Smooth muscle cell (in vitro differentiated cells): ENCODE measurements around the gene GOLGA8A. TPM values are rescaled to one million over a fixed set of nuclear protein-coding genes. Genes with fewer than 3 reads are reported as not detected.
"Not testable (repeated sequence)": the region's sequence is repeated elsewhere in the genome, so short reads cannot be mapped to it uniquely, and the experiment has no call there.

Experiments used
- DNase-seq: peaks from one replicate; lab custom pipeline; 2025; ENCODE audit not compliant: unreplicated experiment; lab: John Stamatoyannopoulos, UW
- H2AFZ ChIP-seq: fragments of 200-600 bp; sonication (generic); 2 replicates; pipeline ENCODE4 v1.6.0; 2016; ENCODE audit warnings: antibody characterized with exemption, low read depth, mild to moderate bottlenecking
- H3F3A ChIP-seq: fragments of 200-600 bp; sonication (generic); 2 replicates; pipeline ENCODE4 v1.6.0; 2017; ENCODE audit warnings: antibody characterized with exemption, low read depth
- H3K27ac ChIP-seq: fragments of 200-600 bp; sonication (generic); 2 replicates; pipeline ENCODE4 v1.5.1; 2016; ENCODE audit warnings: low read depth, mild to moderate bottlenecking
- H3K27me3 ChIP-seq: fragments of 200-600 bp; sonication (generic); 2 replicates; pipeline ENCODE4 v1.6.1; 2016; ENCODE audit warnings: low read depth, mild to moderate bottlenecking
- H3K36me3 ChIP-seq: fragments of 200-600 bp; sonication (generic); 2 replicates; pipeline ENCODE4 v1.5.1; 2016; ENCODE audit warnings: low read depth
- H3K4me1 ChIP-seq: fragments of 200-600 bp; sonication (generic); 2 replicates; pipeline ENCODE4 v1.5.1; 2016; ENCODE audit warnings: low read depth
- H3K4me2 ChIP-seq: fragments of 200-600 bp; sonication (generic); 2 replicates; pipeline ENCODE4 v1.6.0; 2016; ENCODE audit warnings: mild to moderate bottlenecking
- H3K4me3 ChIP-seq: fragments of 200-600 bp; sonication (generic); 2 replicates; pipeline ENCODE4 v1.5.1; 2016; ENCODE audit warnings: mild to moderate bottlenecking
- H3K79me2 ChIP-seq: fragments of 200-600 bp; sonication (generic); 2 replicates; pipeline ENCODE4 v1.6.0; 2016; ENCODE audit warnings: low read depth, mild to moderate bottlenecking
- H3K9ac ChIP-seq: fragments of 200-600 bp; sonication (generic); 2 replicates; pipeline ENCODE4 v1.6.0; 2016; ENCODE audit warnings: low read depth
- H3K9me3 ChIP-seq: fragments of 200-600 bp; sonication (generic); replicated peaks from 2 replicates; pipeline ENCODE4 v1.5.1; 2016; ENCODE audit warnings: low read depth
- H4K20me1 ChIP-seq: fragments of 200-600 bp; sonication (generic); 2 replicates; pipeline ENCODE4 v1.6.0; 2016; ENCODE audit warnings: low read depth
- WGBS: methylation state at CpG from one replicate; pipeline ENCODE4 v1.1.7; 2016; ENCODE audit warnings: low lambda C conversion rate; 5-methylcytosine and 5-hydroxymethylcytosine counted together
- polyA plus RNA-seq: library from polyadenylated mRNA; unstranded; fragments of >200 nt; fragmentation: Nextera tagmentation; extraction: Ambion mirVana; gene quantifications from 2 replicates; pipeline ENCODE4 v1.2.1, GENCODE V29; 2016
- total RNA-seq: library from RNA; depleted of rRNA; stranded (reverse); fragments of >200 nt; gene quantifications from 2 replicates; pipeline ENCODE4 v1.2.3, GENCODE V29; 2014

GOLGA8A gene
- total and polyA plus RNA-seq, 2 experiments from 2014 or later, result 47.2 to 62.9 TPM

DNA sequence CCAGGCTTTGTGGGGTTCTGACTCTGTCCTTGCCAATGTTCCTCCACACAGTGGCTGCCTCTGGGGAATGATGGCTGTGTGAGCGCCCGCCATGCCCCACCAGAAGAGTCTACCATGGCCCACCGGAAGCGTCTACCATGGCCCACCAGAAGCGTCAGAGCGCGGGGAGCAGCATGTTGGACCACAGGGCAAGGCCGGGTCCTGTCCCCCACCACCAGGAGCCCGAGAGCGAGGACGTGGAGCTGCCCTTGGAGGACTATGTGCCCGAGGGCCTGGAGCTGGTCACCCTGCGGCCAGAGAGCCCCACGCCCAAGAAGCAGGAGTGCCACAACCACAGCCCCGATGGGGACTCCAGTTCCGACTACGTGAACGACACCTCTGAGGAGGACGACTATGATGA lies 28.1 kb downstream of the GOLGA8A start:
- not testable (repeated sequence) for H3K36me3 ChIP-seq, H3K79me2 ChIP-seq, H3K4me1 ChIP-seq, H3F3A ChIP-seq, H3K27ac ChIP-seq, H3K27me3 ChIP-seq, H3K4me3 ChIP-seq, H2AFZ ChIP-seq, DNase-seq, H4K20me1 ChIP-seq, H3K4me2 ChIP-seq, H3K9me3 ChIP-seq, H3K9ac ChIP-seq
- 98% methylated on average over 10 of the region's 19 CpGs for WGBS

DNA sequence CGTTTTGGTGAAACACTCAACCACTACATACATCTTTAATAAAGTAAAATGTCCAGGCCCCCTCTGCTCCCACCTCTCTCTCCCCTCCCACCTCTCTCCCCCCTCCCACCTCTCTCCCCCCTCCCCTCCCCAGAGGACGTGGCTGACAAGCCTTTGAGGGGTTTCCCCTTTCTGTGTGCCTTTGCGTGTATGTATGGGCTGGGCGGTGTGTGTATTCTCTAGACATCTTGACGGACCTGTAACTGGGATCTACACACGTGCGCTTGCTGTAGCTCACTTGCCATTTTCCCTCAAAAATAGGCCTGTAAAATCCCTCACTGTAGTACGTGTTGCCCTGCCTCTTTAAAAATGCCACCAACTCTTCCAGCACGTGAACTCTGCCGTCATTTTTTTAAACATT lies 28.6 kb downstream of the GOLGA8A start:
- not testable (repeated sequence) for H3F3A ChIP-seq, H3K27me3 ChIP-seq, H3K27ac ChIP-seq, DNase-seq, H3K4me1 ChIP-seq, H3K79me2 ChIP-seq, H3K4me2 ChIP-seq, H3K9ac ChIP-seq, H3K9me3 ChIP-seq, H4K20me1 ChIP-seq, H3K4me3 ChIP-seq, H2AFZ ChIP-seq, H3K36me3 ChIP-seq
- no CpG with 5 or more reads among the region's 10 CpGs for WGBS

DNA sequence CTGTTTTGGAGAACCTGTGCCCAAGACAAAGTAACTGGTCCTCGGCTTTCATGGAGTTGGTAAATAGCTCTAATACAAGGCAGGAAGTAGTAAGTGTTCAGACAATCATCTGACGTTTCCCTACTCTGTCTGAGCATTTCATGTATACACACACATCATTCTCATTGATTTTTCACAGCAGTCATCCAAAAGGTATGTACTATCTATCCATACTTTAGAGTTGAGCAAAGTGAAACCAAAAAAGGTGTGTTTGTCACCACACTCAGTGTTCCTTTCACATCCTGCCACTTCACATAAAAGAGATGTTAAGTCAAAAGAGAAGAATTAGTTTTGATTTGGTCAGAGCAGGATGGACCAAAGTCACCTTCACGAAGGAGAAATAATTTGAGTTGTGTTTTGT lies 33.7 kb downstream of the GOLGA8A start:
- H2AFZ ChIP-seq, H3K36me3 ChIP-seq, DNase-seq, H3K79me2 ChIP-seq, H3F3A ChIP-seq, H3K4me3 ChIP-seq, H3K9ac ChIP-seq, H3K4me1 ChIP-seq, H3K9me3 ChIP-seq, H3K4me2 ChIP-seq, H4K20me1 ChIP-seq, H3K27me3 ChIP-seq, H3K27ac ChIP-seq: not testable (repeated sequence)
- WGBS, result no CpG with 5 or more reads among the region's 3 CpGs

DNA sequence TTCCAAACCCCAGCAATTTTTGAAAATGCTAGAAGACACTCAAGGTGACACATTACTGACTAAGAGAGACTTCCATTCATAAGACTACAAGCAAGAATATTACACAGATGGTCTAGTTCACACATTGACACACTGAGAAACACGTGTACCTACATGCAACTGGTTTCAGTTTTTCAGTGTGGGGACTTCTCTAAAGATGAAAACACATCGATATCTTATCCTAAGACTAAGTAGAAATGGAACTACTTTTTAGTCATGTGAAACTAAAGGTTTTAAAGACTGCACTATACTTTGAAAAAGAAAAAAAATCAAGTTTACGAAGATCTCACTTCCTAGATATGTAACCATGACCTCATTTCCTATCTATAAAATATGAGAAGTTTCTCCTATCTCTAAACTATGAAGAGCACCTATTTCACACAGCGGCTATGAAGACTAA lies 34.4 kb downstream of the GOLGA8A start:
- H3K4me2 ChIP-seq, H3K27ac ChIP-seq, H2AFZ ChIP-seq, H3K4me3 ChIP-seq, H3K9ac ChIP-seq, H4K20me1 ChIP-seq, DNase-seq, H3K27me3 ChIP-seq, H3K9me3 ChIP-seq, H3K4me1 ChIP-seq, H3K36me3 ChIP-seq, H3F3A ChIP-seq, H3K79me2 ChIP-seq: not testable (repeated sequence)
- WGBS, result 93% methylated on average over 2 of the region's 4 CpGs

DNA sequence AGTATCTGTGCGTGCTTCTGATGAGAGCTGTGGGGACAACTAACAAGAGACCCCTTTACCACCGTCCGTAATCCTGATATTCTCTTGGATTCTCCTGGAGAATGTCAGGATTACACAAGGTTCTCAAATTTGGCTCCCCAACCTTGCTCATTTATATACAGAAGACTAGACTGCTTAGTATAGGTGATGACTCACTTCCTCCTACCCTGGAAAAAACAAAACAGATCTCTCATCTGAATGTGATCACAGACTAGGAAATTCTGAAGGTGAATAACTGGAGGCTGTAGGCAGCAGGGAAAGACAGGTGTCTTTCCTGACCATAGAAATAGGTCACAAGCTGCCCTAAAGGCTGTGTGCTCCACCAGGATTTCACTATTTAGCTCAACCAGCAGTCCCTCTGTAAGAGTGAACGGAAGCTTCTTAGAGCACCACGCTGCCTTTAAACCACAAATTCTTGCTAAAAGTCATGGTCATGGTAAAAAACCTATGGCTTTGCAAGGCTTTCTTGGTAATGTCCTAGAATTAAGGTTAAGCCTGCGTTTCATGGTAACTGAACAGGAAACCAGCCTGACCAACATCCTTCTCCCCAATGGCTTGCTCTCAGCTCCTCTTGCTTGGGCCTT lies 39.9 kb downstream of the GOLGA8A start:
- H3K27me3 ChIP-seq, H3K9me3 ChIP-seq, H3K4me2 ChIP-seq, H3K36me3 ChIP-seq, H3K27ac ChIP-seq, H3K9ac ChIP-seq, H3F3A ChIP-seq, H3K4me1 ChIP-seq, H2AFZ ChIP-seq, H3K4me3 ChIP-seq, DNase-seq, H3K79me2 ChIP-seq, H4K20me1 ChIP-seq: not testable (repeated sequence)
- WGBS, result 86% methylated on average over 3 of the region's 6 CpGs

DNA sequence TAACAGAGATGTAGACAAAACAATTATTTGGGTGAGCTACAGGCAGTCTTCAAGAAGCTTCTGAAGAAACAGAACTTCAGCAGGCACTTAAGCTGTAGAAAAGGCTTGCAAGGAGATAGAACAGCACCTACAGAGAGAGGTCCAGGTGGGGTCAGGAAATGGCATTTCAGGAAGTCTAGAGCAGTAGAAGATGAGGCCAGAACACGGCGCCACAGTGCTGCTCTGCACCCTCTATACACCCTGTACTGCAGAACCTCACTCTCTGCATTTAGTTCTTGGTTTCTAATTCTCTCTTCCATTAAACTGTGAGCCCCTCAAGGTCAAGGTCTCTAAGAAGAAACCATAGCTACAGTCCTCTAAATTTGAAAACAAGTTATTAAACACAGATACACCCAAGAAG lies 44.6 kb downstream of the GOLGA8A start:
- not testable (repeated sequence) for H3K4me3 ChIP-seq, H3K4me1 ChIP-seq, H3K27ac ChIP-seq, H3K27me3 ChIP-seq, H2AFZ ChIP-seq, H3K9me3 ChIP-seq, H3F3A ChIP-seq, H4K20me1 ChIP-seq, H3K36me3 ChIP-seq, H3K9ac ChIP-seq, H3K4me2 ChIP-seq, DNase-seq, H3K79me2 ChIP-seq
- whole genome bisulfite sequencing, result 100% methylated on average over 2 of the region's 2 CpGs

DNA sequence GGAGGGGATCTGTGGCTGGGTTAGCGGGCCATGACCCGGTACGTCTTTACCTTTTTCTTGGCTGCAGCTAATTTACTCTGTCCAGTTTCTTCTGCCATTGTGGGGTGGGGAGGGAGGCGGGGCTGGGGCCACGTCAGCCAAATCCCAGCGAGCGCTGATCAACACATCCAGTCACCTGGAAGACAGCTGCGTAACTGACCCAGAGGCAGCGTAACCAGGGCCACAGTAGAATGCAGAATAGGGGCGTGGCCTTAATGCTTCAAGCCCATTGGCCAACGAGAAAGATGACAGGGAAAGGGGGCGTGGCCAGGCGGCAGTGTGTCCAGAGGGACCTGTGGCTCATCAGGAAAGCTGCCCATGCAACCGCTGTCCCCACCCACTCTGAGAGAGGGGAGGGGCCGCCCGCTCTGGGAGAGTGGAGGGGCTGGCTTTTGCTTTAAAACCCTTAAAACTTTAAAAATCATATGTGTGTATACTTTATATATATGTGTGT lies 48.0 kb downstream of the GOLGA8A start:
- no CpG with 5 or more reads among the region's 16 CpGs for WGBS
- not testable (repeated sequence) for H3K79me2 ChIP-seq, H3K4me2 ChIP-seq, H3K4me3 ChIP-seq, H3F3A ChIP-seq, H3K4me1 ChIP-seq, H3K9ac ChIP-seq, H4K20me1 ChIP-seq, H3K27ac ChIP-seq, H3K27me3 ChIP-seq, H2AFZ ChIP-seq, H3K9me3 ChIP-seq, DNase-seq, H3K36me3 ChIP-seq
